Hematopoietic multipotent progenitor cell treated with erythropoietin and hydrocortisone succinate and interleukin-3 and kit ligand, for 4 days (in vitro differentiated cells): ENCODE data around the gene NKX2-8.
A peak's percentile ranks its signal among the peaks of the same experiment; 100 is the strongest.
"Not testable (repeated sequence)": the region's sequence is repeated elsewhere in the genome, so short reads cannot be mapped to it uniquely, and the experiment has no call there.

Experiments used
- DNase-seq: peaks from one replicate; pipeline ENCODE4 v3.0.0-alpha.2; 2015

The NKX2-8 gene

GRCh38 chr14:36579573-36580140 lies 2.8 kb downstream of the NKX2-8 start:
- DNase-seq = no peak

GRCh38 chr14:36579001-36579555 lies 3.3 kb downstream of the NKX2-8 start:
- no peak for DNase-seq

GRCh38 chr14:36570065-36570464 lies 12.3 kb downstream of the NKX2-8 start:
- no peak for DNase-seq

GRCh38 chr14:36556811-36557433 lies 25.5 kb downstream of the NKX2-8 start:
- peak; percentile 60 for DNase-seq

GRCh38 chr14:36555998-36556743 lies 26.2 kb downstream of the NKX2-8 start:
- no peak for DNase-seq

GRCh38 chr14:36553656-36554260 lies 28.7 kb downstream of the NKX2-8 start:
- peak; percentile 75 for DNase-seq

GRCh38 chr14:36550899-36551298 lies 31.5 kb downstream of the NKX2-8 start:
- DNase-seq = no peak

- DNase-seq = not testable (repeated sequence)
These were observed 38.1 kb downstream of the NKX2-8 start for GRCh38 chr14:36544280-36544679.

- no peak for DNase-seq
These were observed 44.4 kb downstream of the NKX2-8 start for GRCh38 chr14:36538051-36538450.
